ENCODE results near the gene COL2A1. TPM values are rescaled to one million over a fixed set of nuclear protein-coding genes. Genes with fewer than 3 reads are reported as not detected.

The COL2A1 gene
- total RNA-seq, 1 experiment from 2014 or later: 10.8 TPM

DNA sequence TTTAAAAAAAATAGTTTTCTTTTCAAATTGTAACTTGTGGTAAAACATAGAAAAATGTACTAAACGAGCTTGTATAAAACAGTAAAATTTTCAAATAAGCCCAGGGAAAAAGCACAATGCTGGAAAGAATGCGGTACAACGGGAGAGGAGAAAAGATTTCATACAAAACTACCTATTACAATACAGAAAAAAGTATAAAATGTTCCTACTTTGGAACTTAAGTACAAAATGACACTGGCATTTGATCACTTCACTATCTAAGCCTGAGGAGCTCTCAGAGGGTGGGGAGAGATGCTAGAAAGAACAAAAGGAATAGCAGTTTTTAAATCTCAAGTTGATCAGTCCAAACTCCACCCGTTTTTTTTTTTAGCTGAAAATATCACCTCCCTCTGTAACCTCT is 39.5 kb upstream of the COL2A1 start:
- H4K8ac ChIP-seq (replicated peaks; ENCODE audit: insufficient read length, low read depth, low read length): no peak overlapping the region
- H4K20me1 ChIP-seq (ENCODE audit: control insufficient read depth, insufficient read depth, insufficient read length): no peaks in the 10 kb centered on the region
- H3K27ac Mint-ChIP-seq: no peak overlapping the region
- no peaks in the 10 kb centered on the region for H3K79me1 ChIP-seq (ENCODE audit: insufficient read depth, low read depth, low read length, poor library complexity, severe bottlenecking)
- no peaks in the 10 kb centered on the region for H3K27me3 ChIP-seq (ENCODE audit: insufficient read depth, low read length)
- H3K23me2 ChIP-seq (ENCODE audit: insufficient read length, low read depth, low read length, poor library complexity, severe bottlenecking): no peaks in the 10 kb centered on the region
- no peak overlapping the region for H2BK20ac ChIP-seq (ENCODE audit: low read depth, low read length, poor library complexity, severe bottlenecking)
- no peak overlapping the region for H3K23ac ChIP-seq (ENCODE audit: insufficient read length, low read depth, low read length)
- no peaks in the 10 kb centered on the region for H3K79me2 ChIP-seq (ENCODE audit: insufficient read depth, low read length)
- H3K27ac ChIP-seq (ENCODE audit: insufficient read length, low read depth, low read length): no peak overlapping the region
- no peak overlapping the region for H3K14ac ChIP-seq (ENCODE audit: insufficient read depth, low read length)
- no peak overlapping the region for H2BK15ac ChIP-seq (ENCODE audit: low read depth, low read length)
- H3K27me3 Mint-ChIP-seq (ENCODE audit: low read depth): peaks cover 18% of the 10 kb centered on the region
- no peaks in the 10 kb centered on the region for H3K9me3 ChIP-seq (ENCODE audit: control insufficient read depth, low read depth, low read length)
- no CpG with 5 or more reads among the region's 4 CpGs for WGBS (ENCODE audit: extremely low coverage, insufficient read length, low lambda C conversion rate)
- peaks cover 6% of the 10 kb centered on the region in 2 experiments; a peak in 3 of 4 replicates for H3K4me1 Mint-ChIP-seq
- H4K91ac ChIP-seq (ENCODE audit: insufficient read length, low read depth, low read length): no peak overlapping the region
- H3K36me3 Mint-ChIP-seq (ENCODE audit: insufficient read depth in 1 of 3, low read depth in 3 of 3): peaks cover 9 to 50% (median 49%) of the 10 kb centered on the region in 3 experiments
- H3K9me3 Mint-ChIP-seq: no peaks in the 10 kb centered on the region
- H3K9ac ChIP-seq (ENCODE audit: extremely low read depth, insufficient read length, low read length): no peak overlapping the region
- no peak overlapping the region for H2AFZ ChIP-seq (ENCODE audit: low read length)
- H2BK5ac ChIP-seq (ENCODE audit: insufficient read length, low read length): no peak overlapping the region
- H3T11ph ChIP-seq (ENCODE audit: low read length): no peak overlapping the region
- no peak overlapping the region for H3K4me2 ChIP-seq (ENCODE audit: insufficient read depth, insufficient read length, low read length)
- TF ChIP-seq, protein P1, sequence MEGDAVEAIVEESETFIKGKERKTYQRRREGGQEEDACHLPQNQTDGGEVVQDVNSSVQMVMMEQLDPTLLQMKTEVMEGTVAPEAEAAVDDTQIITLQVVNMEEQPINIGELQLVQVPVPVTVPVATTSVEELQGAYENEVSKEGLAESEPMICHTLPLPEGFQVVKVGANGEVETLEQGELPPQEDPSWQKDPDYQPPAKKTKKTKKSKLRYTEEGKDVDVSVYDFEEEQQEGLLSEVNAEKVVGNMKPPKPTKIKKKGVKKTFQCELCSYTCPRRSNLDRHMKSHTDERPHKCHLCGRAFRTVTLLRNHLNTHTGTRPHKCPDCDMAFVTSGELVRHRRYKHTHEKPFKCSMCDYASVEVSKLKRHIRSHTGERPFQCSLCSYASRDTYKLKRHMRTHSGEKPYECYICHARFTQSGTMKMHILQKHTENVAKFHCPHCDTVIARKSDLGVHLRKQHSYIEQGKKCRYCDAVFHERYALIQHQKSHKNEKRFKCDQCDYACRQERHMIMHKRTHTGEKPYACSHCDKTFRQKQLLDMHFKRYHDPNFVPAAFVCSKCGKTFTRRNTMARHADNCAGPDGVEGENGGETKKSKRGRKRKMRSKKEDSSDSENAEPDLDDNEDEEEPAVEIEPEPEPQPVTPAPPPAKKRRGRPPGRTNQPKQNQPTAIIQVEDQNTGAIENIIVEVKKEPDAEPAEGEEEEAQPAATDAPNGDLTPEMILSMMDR (conservative IDR thresholded peaks at IDR 0.05): no peak
- no peak overlapping the region for H3K56ac ChIP-seq (ENCODE audit: insufficient read length, low read depth, low read length)
- H3K4me1 ChIP-seq (ENCODE audit: insufficient read depth, low read length): no peaks in the 10 kb centered on the region
- no peak overlapping the region for H3K4me3 Mint-ChIP-seq
- H4K5ac ChIP-seq (ENCODE audit: insufficient read length, low read depth, low read length): no peak overlapping the region
- H2BK12ac ChIP-seq (ENCODE audit: insufficient read length, low read depth, low read length): no peak overlapping the region
- DNase-seq: no peak
- H3K18ac ChIP-seq (ENCODE audit: insufficient read length, low read depth, low read length): no peak overlapping the region
- no peak overlapping the region for H3K4ac ChIP-seq (ENCODE audit: low read depth, low read length)
- no peak overlapping the region for H2AK5ac ChIP-seq (ENCODE audit: insufficient read length, low read length)
- H2BK120ac ChIP-seq (ENCODE audit: low read depth, low read length, poor library complexity, severe bottlenecking): no peak overlapping the region

Measured in H9 (cell line).